ENCODE measurements around the gene CERS3.

The CERS3 gene

GRCh38 chr15:100528833-100529428 lies at the start of gene CERS3:
Gene CERS3, minus strand, starts transcription at chr15:100528950. Its CDS starts 27,101 bp downstream, at chr15:100501849.
- in situ Hi-C loops (cut with MboI; ENCODE audit: low pct_unique_long_range_greater_than_20kb, low sequenced_read_pairs): no loop called here

DNA sequence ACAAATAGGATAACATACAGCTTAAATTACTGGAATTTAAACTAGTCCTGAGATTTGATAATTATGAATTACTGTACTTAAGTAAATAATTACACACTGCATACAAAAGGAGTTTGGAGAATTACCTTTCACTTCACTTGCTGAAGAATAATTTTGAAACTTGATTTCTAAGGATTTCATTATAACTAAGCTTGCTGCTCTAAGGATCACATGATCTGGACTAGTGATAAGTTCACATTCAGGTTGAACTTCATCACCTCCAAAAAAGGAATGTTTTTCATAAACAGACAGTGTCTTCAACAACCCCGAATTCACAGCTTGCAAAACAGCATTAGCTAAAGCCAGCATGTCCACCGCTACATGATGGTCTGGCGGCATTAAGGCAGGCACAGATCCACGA lies 44.8 kb upstream of the CERS3 start:
- in situ Hi-C loops (cut with MboI; ENCODE audit: low pct_unique_long_range_greater_than_20kb, low sequenced_read_pairs): no loop called here
- DNase-seq: no peak

More at GRCh38 chr15:100528833-100529428, at the start of gene CERS3:
- DNase-seq: no peak

- DNase-seq: peak; percentile 30
- in situ Hi-C loops (cut with MboI; ENCODE audit: low pct_unique_long_range_greater_than_20kb, low sequenced_read_pairs): no loop called here
Observed at GRCh38 chr15:100572362-100572983, 43.7 kb upstream of the CERS3 start.

GRCh38 chr15:100571592-100572167 lies 42.9 kb upstream of the CERS3 start:
- in situ Hi-C loops (cut with MboI; ENCODE audit: low pct_unique_long_range_greater_than_20kb, low sequenced_read_pairs): no loop called here

DNA sequence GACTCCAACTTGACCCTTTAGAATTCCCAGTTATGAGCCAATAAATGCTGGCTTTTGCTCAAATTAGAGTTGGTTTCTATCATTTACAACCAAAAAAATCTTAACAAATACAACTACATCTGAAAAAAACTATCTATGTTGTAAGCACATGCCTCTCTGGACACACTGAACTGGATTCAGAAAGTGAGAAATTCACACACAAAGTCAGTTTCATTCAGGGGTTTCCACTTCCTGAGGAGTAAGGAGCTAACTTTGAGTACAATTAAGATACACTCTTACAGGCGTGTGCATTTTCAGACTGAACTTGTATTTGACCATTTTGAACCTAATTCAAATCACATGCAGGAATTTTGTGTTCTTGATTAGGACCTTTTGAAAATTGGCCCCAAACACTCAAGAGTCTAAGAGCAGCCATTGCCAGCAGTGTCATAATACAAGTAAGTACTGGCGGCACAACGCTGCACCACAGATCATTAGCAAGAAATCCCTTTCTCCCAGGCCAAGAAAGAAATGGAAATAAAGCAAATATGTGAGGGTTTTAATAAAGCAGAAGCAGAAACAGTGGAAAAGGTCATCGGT lies 42.1 kb upstream of the CERS3 start:
- DNase-seq: no peak
- in situ Hi-C loops (cut with MboI; ENCODE audit: low pct_unique_long_range_greater_than_20kb, low sequenced_read_pairs): no loop called here

More at GRCh38 chr15:100571592-100572167, 42.9 kb upstream of the CERS3 start:
- no peak for DNase-seq

GRCh38 chr15:100570275-100570674 lies 41.5 kb upstream of the CERS3 start:
- DNase-seq: no peak
- in situ Hi-C loops (cut with MboI; ENCODE audit: low pct_unique_long_range_greater_than_20kb, low sequenced_read_pairs): no loop called here

DNA sequence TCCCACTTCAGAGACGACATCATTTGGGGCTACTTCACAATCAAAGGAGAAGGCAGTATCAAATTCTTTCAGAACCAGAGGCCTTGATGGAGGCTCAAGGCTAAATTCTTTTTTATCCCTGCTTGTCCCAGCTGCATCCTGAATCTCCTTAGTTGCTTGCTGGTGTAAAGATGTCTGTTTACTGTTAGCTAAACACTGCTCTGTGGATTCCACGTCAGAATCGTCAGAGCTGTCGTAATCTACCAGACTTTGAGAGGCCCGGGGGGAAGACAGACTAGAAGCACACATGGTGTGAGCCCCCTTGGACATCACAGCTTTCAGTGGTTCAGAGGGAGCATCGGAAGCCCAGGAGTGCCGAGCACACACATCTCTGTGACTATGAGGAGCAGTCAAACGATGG lies 40.6 kb upstream of the CERS3 start:
- no peak for DNase-seq
- in situ Hi-C loops (cut with MboI; ENCODE audit: low pct_unique_long_range_greater_than_20kb, low sequenced_read_pairs): no loop called here

DNA sequence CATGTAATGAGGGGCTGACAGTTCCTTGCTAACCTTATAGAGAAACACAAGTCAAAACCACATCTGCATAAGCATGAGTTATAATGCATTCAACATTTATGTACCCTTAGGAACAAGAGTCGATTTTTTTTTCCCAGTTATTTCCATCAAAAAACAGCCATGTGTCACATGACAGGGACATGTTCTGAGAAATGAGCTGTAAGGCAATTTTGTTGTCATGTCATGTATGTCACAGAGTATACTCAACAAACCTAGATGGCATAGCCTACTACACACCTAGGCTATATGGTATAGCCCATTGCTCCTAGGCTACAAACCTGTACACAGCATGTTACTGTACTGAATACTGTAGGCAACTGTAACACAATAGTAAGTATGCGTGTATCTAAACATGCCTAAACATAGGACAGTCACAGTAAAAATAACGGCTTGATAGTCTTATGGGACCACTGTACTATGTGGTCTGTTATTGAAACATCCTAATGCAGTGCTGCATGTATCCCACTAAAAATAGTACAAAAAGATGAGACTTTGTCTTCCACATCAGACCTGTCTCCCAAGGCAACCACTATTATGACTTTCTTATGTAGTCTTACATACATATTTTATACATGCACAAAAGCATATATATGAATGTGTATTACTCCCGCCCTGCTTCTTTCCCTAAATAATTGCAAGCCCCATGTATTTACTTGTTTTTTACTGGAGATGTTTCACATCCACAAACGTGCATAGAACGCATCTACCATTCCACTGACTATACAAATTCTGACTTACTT lies 38.3 kb upstream of the CERS3 start:
- in situ Hi-C loops (cut with MboI; ENCODE audit: low pct_unique_long_range_greater_than_20kb, low sequenced_read_pairs): no loop called here
- DNase-seq: no peak

- in situ Hi-C loops (cut with MboI; ENCODE audit: low pct_unique_long_range_greater_than_20kb, low sequenced_read_pairs): no loop called here
- DNase-seq: no peak
Observed at GRCh38 chr15:100565591-100565990, 36.8 kb upstream of the CERS3 start.

DNA sequence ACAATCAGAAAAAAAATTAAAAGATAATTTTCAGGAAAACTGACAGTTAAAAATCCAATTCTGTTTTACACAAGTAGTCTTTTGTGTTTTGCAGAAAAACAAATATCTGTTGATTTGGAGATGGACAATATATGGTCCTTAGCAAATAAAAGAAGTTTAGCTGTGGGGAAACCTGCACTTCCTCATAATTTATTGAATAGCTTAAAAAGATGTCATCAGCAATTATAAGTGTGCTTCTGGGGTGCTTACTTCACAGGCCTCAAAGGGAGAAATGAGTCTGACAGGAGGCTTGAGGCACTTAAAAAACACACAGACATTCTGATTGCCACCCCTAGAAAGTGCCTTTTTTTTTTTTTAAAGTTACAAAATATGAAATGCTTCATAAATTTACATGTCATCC lies 31.6 kb upstream of the CERS3 start:
- in situ Hi-C loops (cut with MboI; ENCODE audit: low pct_unique_long_range_greater_than_20kb, low sequenced_read_pairs): no loop called here
- no peak for DNase-seq

DNA sequence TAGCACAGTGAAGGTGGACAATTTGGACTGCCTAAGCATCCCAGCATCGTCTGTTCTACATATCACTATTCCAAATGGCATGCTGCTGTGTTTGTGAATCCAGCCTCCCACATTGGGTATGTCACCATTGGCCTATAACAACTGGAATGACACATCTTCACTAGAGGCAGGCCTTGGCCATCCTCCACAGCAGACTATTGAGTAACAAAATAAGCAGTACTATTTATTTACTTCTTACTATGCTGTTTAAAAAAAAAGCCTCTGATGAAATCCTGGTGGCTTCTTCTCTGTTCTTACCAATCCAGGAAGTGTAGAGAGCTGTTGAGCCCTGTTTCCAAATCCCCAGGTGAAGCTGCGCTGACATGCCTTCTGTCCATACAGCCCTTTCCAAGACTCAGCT lies 30.6 kb upstream of the CERS3 start:
- DNase-seq: no peak
- in situ Hi-C loops (cut with MboI; ENCODE audit: low pct_unique_long_range_greater_than_20kb, low sequenced_read_pairs): no loop called here

- DNase-seq: no peak
- in situ Hi-C loops (cut with MboI; ENCODE audit: low pct_unique_long_range_greater_than_20kb, low sequenced_read_pairs): no loop called here
Observed at GRCh38 chr15:100558771-100559254, 30.1 kb upstream of the CERS3 start.

DNA sequence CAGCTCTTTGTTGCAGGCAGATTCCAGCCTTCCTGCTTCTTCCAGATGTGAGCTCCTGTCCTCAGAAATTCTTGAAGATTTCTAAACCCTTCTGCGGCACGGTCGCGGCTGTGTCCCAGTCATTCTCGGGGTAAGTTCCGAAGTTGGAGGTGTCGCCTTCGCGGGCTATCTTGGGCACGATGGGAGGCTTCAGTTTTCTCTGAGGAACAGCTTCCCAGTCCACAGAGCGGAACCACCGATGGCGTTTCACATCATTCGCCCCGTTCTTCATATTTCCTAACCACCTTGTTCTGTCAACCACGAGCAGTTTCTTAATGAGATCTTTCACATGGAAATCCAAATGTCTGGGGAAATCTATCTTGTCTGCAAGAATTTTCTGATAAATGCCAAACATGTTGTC lies 24.7 kb upstream of the CERS3 start:
- in situ Hi-C loops (cut with MboI; ENCODE audit: low pct_unique_long_range_greater_than_20kb, low sequenced_read_pairs): no loop called here
- no peak for DNase-seq

DNA sequence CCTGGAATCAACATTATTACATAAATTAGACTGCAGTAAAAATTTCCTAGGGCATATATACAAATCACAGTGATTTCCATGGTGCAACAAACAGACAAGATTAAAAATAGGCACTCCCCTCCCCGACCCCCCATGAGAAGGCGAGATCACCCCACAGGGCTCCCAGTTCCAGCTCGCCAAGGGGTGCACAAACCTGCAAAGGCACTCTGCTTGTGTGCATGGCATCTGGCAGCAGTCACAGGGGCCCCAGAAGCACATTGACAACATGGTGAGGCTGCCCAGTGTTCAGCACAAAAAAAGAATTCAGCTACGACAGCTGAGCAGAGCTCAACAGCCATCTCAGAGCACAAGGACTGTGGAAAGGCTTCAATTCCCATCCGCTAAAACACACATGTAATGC lies 19.2 kb upstream of the CERS3 start:
- DNase-seq: no peak
- in situ Hi-C loops (cut with MboI; ENCODE audit: low pct_unique_long_range_greater_than_20kb, low sequenced_read_pairs): no loop called here

DNA sequence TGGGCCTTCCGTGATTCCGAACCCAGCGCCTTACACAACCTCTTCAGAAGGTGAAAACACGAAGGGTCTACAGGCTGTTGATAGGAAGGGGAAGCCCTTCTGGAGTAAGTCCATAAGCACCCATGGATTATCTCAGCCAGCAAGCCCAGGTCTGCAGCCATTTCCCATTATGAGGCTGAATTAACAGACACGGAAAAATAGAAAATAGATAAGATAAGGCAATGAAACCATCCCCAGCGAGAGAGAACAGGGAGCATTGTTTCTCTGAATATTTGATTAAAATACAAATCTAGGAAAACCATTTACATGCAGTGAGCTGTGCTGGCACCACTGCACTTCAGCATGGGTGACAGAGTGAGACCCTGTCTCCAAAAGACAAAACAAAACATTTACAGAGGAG lies 16.2 kb upstream of the CERS3 start:
- no peak for DNase-seq
- in situ Hi-C loops (cut with MboI; ENCODE audit: low pct_unique_long_range_greater_than_20kb, low sequenced_read_pairs): no loop called here

DNA sequence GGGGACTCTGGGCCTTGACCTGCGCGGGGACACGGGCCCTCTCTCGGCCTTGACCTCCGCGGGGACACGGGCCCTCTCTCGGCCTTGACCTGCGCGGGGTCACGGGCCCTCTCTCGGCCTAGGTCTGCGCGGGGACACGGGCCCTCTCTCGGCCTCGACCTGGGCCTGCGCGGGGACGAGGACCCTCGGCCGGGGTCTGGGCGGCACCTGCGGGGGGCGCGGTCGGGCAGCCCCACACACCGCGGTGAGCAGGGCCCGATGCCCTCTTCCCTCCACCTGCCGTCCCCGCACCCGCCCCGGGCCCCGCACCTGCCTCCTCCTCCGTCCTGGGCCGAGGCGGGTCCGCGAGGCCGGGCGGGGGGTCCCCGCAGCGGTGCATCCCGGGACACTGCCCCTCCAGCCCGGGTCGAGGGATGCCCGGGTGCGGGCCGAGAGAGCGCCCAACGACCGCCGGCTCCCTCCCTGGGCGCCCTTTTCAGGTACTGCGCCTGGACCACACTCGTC lies 15.6 kb upstream of the CERS3 start:
- in situ Hi-C loops (cut with MboI; ENCODE audit: low pct_unique_long_range_greater_than_20kb, low sequenced_read_pairs): no loop called here
- DNase-seq: no peak

GRCh38 chr15:100542290-100542689 lies 13.5 kb upstream of the CERS3 start:
- in situ Hi-C loops (cut with MboI; ENCODE audit: low pct_unique_long_range_greater_than_20kb, low sequenced_read_pairs): no loop called here
- no peak for DNase-seq

- in situ Hi-C loops (cut with MboI; ENCODE audit: low pct_unique_long_range_greater_than_20kb, low sequenced_read_pairs): no loop called here
- peak; percentile 80 for DNase-seq
Observed at GRCh38 chr15:100537331-100537730, 8.6 kb upstream of the CERS3 start.

GRCh38 chr15:100536733-100537132 lies 8.0 kb upstream of the CERS3 start:
- in situ Hi-C loops (cut with MboI; ENCODE audit: low pct_unique_long_range_greater_than_20kb, low sequenced_read_pairs): no loop called here
- DNase-seq: no peak

All from KBM-7 (cell line).